A549 (cell line): Measurements from ENCODE around the gene MYOM1. TPM values are rescaled to one million over a fixed set of nuclear protein-coding genes. Genes with fewer than 3 reads are reported as not detected.

Source experiments
- ATAC-seq, 2 experiments: fragments of 200-7000 bp in 1 of 2; fragments of >200 bp in 1 of 2; cut with Nextera tagmentation in 1 of 2; cut with Tn5 transposase in 1 of 2; 3 replicates each; pipeline versions ENCODE4 v1.8.0 to v1.9.1; 2018 to 2020; ENCODE audit warnings: mild to moderate bottlenecking in 1 of 2, moderate library complexity in 1 of 2
- CTCF ChIA-PET: fragments of 300-600 bp; sonication (Branson Sonifier 250); formaldehyde crosslinking; extraction: SDS; loops from one replicate; lab custom pipeline; 2021; ENCODE audit warnings: antibody characterized with exemption, inconsistent platforms; lab: Yijun Ruan, JAX
- POLR2A ChIA-PET: fragments of 350-600 bp; formaldehyde crosslinking; extraction: SDS; loops from one replicate; lab custom pipeline; 2021; ENCODE audit warnings: antibody characterized with exemption, inconsistent platforms; lab: Yijun Ruan, JAX
- DNase-seq, 2 experiments: peaks; one replicate each; pipeline versions ENCODE4 v3.0.0 to v3.0.0-alpha.2; 2011 to 2016; ENCODE audit warnings: low read depth in 1 of 2, low spot score in 1 of 2
- FAIRE-seq: peaks from 2 replicates; lab custom pipeline; 2011; peaks lifted over from hg19 to GRCh38; lab: Jason Lieb, UNC
- H3K27ac ChIP-seq, 2 experiments: fragments of >200 bp; sonication (Bioruptor Twin); formaldehyde crosslinking; 3 replicates each; pipeline ENCODE4 v1.5.1; 2016 to 2017
- H3K4me1 ChIP-seq: fragments of >200 bp; sonication (Bioruptor Twin); formaldehyde crosslinking; 3 replicates; pipeline ENCODE4 v1.6.1; 2016
- H3K4me2 ChIP-seq: fragments of >200 bp; sonication (Bioruptor Twin); formaldehyde crosslinking; 3 replicates; pipeline ENCODE4 v1.6.1; 2016
- H3K4me3 ChIP-seq: fragments of >200 bp; sonication (Bioruptor Twin); formaldehyde crosslinking; 3 replicates; pipeline ENCODE4 v1.5.1; 2016
- H3K9me3 ChIP-seq: fragments of >200 bp; sonication (Bioruptor Twin); formaldehyde crosslinking; 3 replicates; pipeline ENCODE4 v1.6.1; 2016
- CEBPB ChIP-seq, 2 experiments: fragments of >200 bp in 1 of 2; sonication (Bioruptor Twin) in 1 of 2; formaldehyde crosslinking in 1 of 2; IDR thresholded peaks; 2 replicates each; pipeline ENCODE4 v1.6.1; 2012 to 2016
- CHD2 ChIP-seq: fragments of 150-350 bp; IDR thresholded peaks from 2 replicates; pipeline ENCODE4 v1.6.1; 2014; ENCODE audit warnings: low read length; ENCODE audit not compliant: partially characterized antibody
- E2F6 ChIP-seq: IDR thresholded peaks from 2 replicates; pipeline ENCODE4 v1.6.1; 2012; ENCODE audit warnings: low read depth, borderline replicate concordance
- EHF ChIP-seq: fragments of 250-450 bp; sonication (Bioruptor Pico); IDR thresholded peaks from 2 replicates; pipeline ENCODE4 v1.5.0; 2020; ENCODE audit warnings: mild to moderate bottlenecking
- FOSB ChIP-seq: fragments of 250-450 bp; sonication (Bioruptor Pico); IDR thresholded peaks from 2 replicates; pipeline ENCODE4 v1.5.0; 2020; ENCODE audit warnings: mild to moderate bottlenecking, moderate library complexity
- FOSL2 ChIP-seq, 2 experiments: fragments of 450-650 bp in 1 of 2; fragments of >200 bp in 1 of 2; sonication (Bioruptor Twin) in 1 of 2; formaldehyde crosslinking; IDR thresholded peaks; 2 replicates each; pipeline versions ENCODE4 v1.5.0 to v1.6.1; 2016 to 2020; ENCODE audit warnings: mild to moderate bottlenecking in 1 of 2, moderate library complexity in 1 of 2
- HMGXB4 ChIP-seq: fragments of 250-450 bp; sonication (Bioruptor Pico); IDR thresholded peaks from 2 replicates; pipeline ENCODE4 v1.5.0; 2021; ENCODE audit warnings: mild to moderate bottlenecking, moderate library complexity, borderline replicate concordance
- HOXB13 ChIP-seq: fragments of 250-450 bp; sonication (Bioruptor Pico); IDR thresholded peaks from 2 replicates; pipeline ENCODE4 v1.5.0; 2020; ENCODE audit warnings: low read depth, mild to moderate bottlenecking, moderate library complexity
- JUNB ChIP-seq: fragments of >200 bp; sonication (Bioruptor Twin); formaldehyde crosslinking; IDR thresholded peaks from 2 replicates; pipeline ENCODE4 v1.6.1; 2016
- KDM1A ChIP-seq: fragments of 200-600 bp; sonication (generic); IDR thresholded peaks from 2 replicates; pipeline ENCODE4 v1.6.1; 2016; ENCODE audit warnings: low read depth, mild to moderate bottlenecking
- KDM5A ChIP-seq: fragments of 200-600 bp; sonication (generic); IDR thresholded peaks from 2 replicates; pipeline ENCODE4 v1.6.1; 2016; ENCODE audit warnings: antibody characterized with exemption, mild to moderate bottlenecking
- MAFK ChIP-seq: fragments of 450-650 bp; IDR thresholded peaks from 2 replicates; pipeline ENCODE4 v1.6.1; 2014; ENCODE audit not compliant: partially characterized antibody
- MYC ChIP-seq: IDR thresholded peaks from 2 replicates; pipeline ENCODE4 v1.6.1; 2012; ENCODE audit warnings: mild to moderate bottlenecking, inconsistent platforms, low read length, improper control_type of control experiment, borderline replicate concordance
- NFE2L2 ChIP-seq: fragments of 150-350 bp; conservative IDR thresholded peaks from 2 replicates; pipeline ENCODE4 v1.6.1; 2014; ENCODE audit warnings: low read length
- NR3C1 ChIP-seq: fragments of >200 bp; sonication (Bioruptor Twin); formaldehyde crosslinking; IDR thresholded peaks from 3 replicates; pipeline ENCODE4 v1.6.1; 2017
- PHF8 ChIP-seq: fragments of 200-600 bp; sonication (generic); IDR thresholded peaks from 2 replicates; pipeline ENCODE4 v1.6.1; 2016; ENCODE audit warnings: low read depth, mild to moderate bottlenecking, antibody characterized with exemption, moderate library complexity, borderline replicate concordance
- RAD21 ChIP-seq, 2 experiments: fragments of >200 bp in 1 of 2; sonication (Bioruptor Twin) in 1 of 2; formaldehyde crosslinking in 1 of 2; IDR thresholded peaks in 1 of 2; conservative IDR thresholded peaks in 1 of 2; 2 replicates in 1 of 2; 3 replicates in 1 of 2; pipeline ENCODE4 v1.6.1; 2012 to 2018; ENCODE audit warnings: inconsistent platforms in 1 of 2
- RNF2 ChIP-seq: fragments of 200-600 bp; sonication (generic); IDR thresholded peaks from 2 replicates; pipeline ENCODE4 v1.6.1; 2016; ENCODE audit warnings: low read depth, mild to moderate bottlenecking, antibody characterized with exemption, moderate library complexity, borderline replicate concordance
- SMC3 ChIP-seq: fragments of >200 bp; sonication (Bioruptor Twin); formaldehyde crosslinking; IDR thresholded peaks from 3 replicates; pipeline ENCODE4 v1.6.1; 2018; ENCODE audit warnings: inconsistent platforms
- TFCP2L1 ChIP-seq: fragments of 250-450 bp; sonication (Bioruptor Pico); IDR thresholded peaks from 2 replicates; pipeline ENCODE4 v1.5.0; 2021; ENCODE audit warnings: mild to moderate bottlenecking
- TP53 ChIP-seq: fragments of 250-450 bp; sonication (Bioruptor Pico); IDR thresholded peaks from 2 replicates; pipeline ENCODE4 v1.5.0; 2021; ENCODE audit warnings: mild to moderate bottlenecking, moderate library complexity
- USF2 ChIP-seq: fragments of 450-650 bp; IDR thresholded peaks from 2 replicates; pipeline ENCODE4 v1.6.1; 2014; ENCODE audit warnings: antibody characterized with exemption
- ZFP36 ChIP-seq: fragments of 450-650 bp; IDR thresholded peaks from 2 replicates; pipeline ENCODE4 v1.6.1; 2014; ENCODE audit warnings: borderline replicate concordance; ENCODE audit not compliant: partially characterized antibody
- ZNF302 ChIP-seq: fragments of 250-450 bp; sonication (Bioruptor Pico); IDR thresholded peaks from 2 replicates; pipeline ENCODE4 v1.9.0; 2021; ENCODE audit warnings: inconsistent platforms, mild to moderate bottlenecking, moderate library complexity
- WGBS: methylation state at CpG from one replicate; pipeline ENCODE4 v1.1.6; 2017; ENCODE audit errors: missing lambda C conversion rate; 5-methylcytosine and 5-hydroxymethylcytosine counted together
- polyA plus RNA-seq, 4 experiments: library from polyadenylated mRNA; depleted of rRNA in 3 of 4; stranded (reverse); fragments of >200 nt; fragmentation: RNase III in 1 of 4; extraction: RNeasy Plus Mini Kit Qiagen cat#74134 plus additional on column Dnase treatment in 1 of 4; gene quantifications; 2 replicates in 3 of 4; 3 replicates in 1 of 4; pipeline ENCODE4 v1.2.3, GENCODE V29; 2011 to 2017
- TF ChIP-seq, protein P1 (sequence below): IDR thresholded peaks from 2 replicates; pipeline ENCODE4 v1.6.1; 2012

The MYOM1 gene
- polyA plus RNA-seq, 2 of the 4 experiments (the other 2 are of a cell fraction) = 0.18 to 0.30 TPM

GRCh38 chr18:3040881-3041280 lies 178.9 kb downstream of the MYOM1 start:
- ChIA-PET CTCF (no interaction called here), POLR2A (no interaction called here)
- ATAC-seq (no peak), DNase-seq (no peak), FAIRE-seq (no peak)
- no peak overlapping the region for H3K4me3 ChIP-seq
- H3K9me3 ChIP-seq = no peaks in the 10 kb centered on the region
- peaks cover 28% of the 10 kb centered on the region for H3K4me1 ChIP-seq
- TF ChIP-seq PHF8 (no peak), CHD2 (no peak), CEBPB (IDR thresholded peaks at IDR 0.05) (no peak), KDM5A (no peak), KDM1A (no peak), HMGXB4 (CRISPR knock-in tag) (no peak), MYC (no peak), NFE2L2 (no peak), HOXB13 (CRISPR knock-in tag) (no peak), E2F6 (no peak), EHF (CRISPR knock-in tag) (no peak), JUNB (no peak)
- H3K27ac ChIP-seq = peak overlapping the region in 1 of 2 experiments; percentile 18; a peak in 1 of 6 replicates
- WGBS = 94% methylated on average over 5 of the region's 8 CpGs
- H3K4me2 ChIP-seq = no peak overlapping the region

GRCh38 chr18:3040173-3040572 lies 179.6 kb downstream of the MYOM1 start:
- Histone ChIP-seq H3K4me3 (no peak overlapping the region), H3K9me3 (no peaks in the 10 kb centered on the region), H3K4me1 (peaks cover 21% of the 10 kb centered on the region), H3K4me2 (no peak overlapping the region), H3K27ac (no peak overlapping the region)
- WGBS = 65% methylated on average over 2 of the region's 2 CpGs
- TF ChIP-seq RAD21 (conservative IDR thresholded peaks at IDR 0.05 in 1 of 2, IDR thresholded peaks at IDR 0.05 in 1 of 2) (no peak), FOSB (CRISPR knock-in tag) (no peak), MYC (no peak), FOSL2 (IDR thresholded peaks at IDR 0.05) (no peak), FOSL2 (CRISPR knock-in tag; IDR thresholded peaks at IDR 0.05) (no peak), CHD2 (no peak), NR3C1 (no peak), ZNF302 (CRISPR knock-in tag) (no peak), RNF2 (no peak), KDM1A (no peak)
- CTCF ChIA-PET = interaction anchor here (0.6 kb wide), 2 partner anchors 23 to 111 kb away, joined by 3 read pairs; no protein-coding TSS in a partner anchor
- no peak for FAIRE-seq
- no peak for ATAC-seq
- no peak for DNase-seq
- POLR2A ChIA-PET = no interaction called here

- Histone ChIP-seq H3K27ac (peak overlapping the region; percentile 75 to 81), H3K4me3 (no peak overlapping the region), H3K4me1 (peaks cover 10% of the 10 kb centered on the region), H3K9me3 (no peaks in the 10 kb centered on the region), H3K4me2 (peak overlapping the region; percentile 68)
- CTCF ChIA-PET = interaction anchor here (2.1 kb wide), 1 partner anchor 26 kb away, joined by 13 read pairs; no protein-coding TSS in a partner anchor
- no peak for TF ChIP-seq TP53 (CRISPR knock-in tag)
- TF ChIP-seq MAFK = peak; percentile 98
- no peak for TF ChIP-seq ZFP36
- no peak for TF ChIP-seq USF2
- TF ChIP-seq SMC3 = no peak
- TF ChIP-seq PHF8 = no peak
- no peak for TF ChIP-seq FOSL2 (IDR thresholded peaks at IDR 0.05)
- peak; percentile 83 for TF ChIP-seq FOSL2 (CRISPR knock-in tag; IDR thresholded peaks at IDR 0.05)
- TF ChIP-seq CEBPB (IDR thresholded peaks at IDR 0.05) = peak; percentile 60 to 80; a peak in 3 of 4 replicates
- TF ChIP-seq TFCP2L1 (CRISPR knock-in tag) = no peak
- TF ChIP-seq, protein P1, sequence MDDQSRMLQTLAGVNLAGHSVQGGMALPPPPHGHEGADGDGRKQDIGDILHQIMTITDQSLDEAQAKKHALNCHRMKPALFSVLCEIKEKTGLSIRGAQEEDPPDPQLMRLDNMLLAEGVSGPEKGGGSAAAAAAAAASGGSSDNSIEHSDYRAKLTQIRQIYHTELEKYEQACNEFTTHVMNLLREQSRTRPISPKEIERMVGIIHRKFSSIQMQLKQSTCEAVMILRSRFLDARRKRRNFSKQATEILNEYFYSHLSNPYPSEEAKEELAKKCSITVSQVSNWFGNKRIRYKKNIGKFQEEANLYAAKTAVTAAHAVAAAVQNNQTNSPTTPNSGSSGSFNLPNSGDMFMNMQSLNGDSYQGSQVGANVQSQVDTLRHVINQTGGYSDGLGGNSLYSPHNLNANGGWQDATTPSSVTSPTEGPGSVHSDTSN = no peak
- TF ChIP-seq FOSB (CRISPR knock-in tag) = no peak
- WGBS = 15% methylated on average over 4 of the region's 4 CpGs
- FAIRE-seq (no peak), DNase-seq (peak; percentile 69 to 84), ATAC-seq (peak; percentile 93 to 94)
- POLR2A ChIA-PET = interaction anchor here (0.7 kb wide), 1 partner anchor 30 kb away, joined by 6 read pairs; no protein-coding TSS in a partner anchor
These were observed 182.3 kb downstream of the MYOM1 start for GRCh38 chr18:3037423-3037915.
